Measurements from ENCODE around the gene SNCAIP. TPM values are rescaled to one million over a fixed set of nuclear protein-coding genes. Genes with fewer than 3 reads are reported as not detected.
A peak's percentile ranks its signal among the peaks of the same experiment; 100 is the strongest.
"Not testable (repeated sequence)": the region's sequence is repeated elsewhere in the genome, so short reads cannot be mapped to it uniquely, and the experiment has no call there.

The SNCAIP gene
- total RNA-seq, 1 experiment from 2014 or later: 4.7 TPM

GRCh38 chr5:122358372-122358979 is 46.4 kb downstream of the SNCAIP start:
- no peak for DNase-seq (ENCODE audit: low spot score)

- DNase-seq (ENCODE audit: low spot score): no peak
Measured at GRCh38 chr5:122362361-122362760, 50.3 kb downstream of the SNCAIP start.

DNA sequence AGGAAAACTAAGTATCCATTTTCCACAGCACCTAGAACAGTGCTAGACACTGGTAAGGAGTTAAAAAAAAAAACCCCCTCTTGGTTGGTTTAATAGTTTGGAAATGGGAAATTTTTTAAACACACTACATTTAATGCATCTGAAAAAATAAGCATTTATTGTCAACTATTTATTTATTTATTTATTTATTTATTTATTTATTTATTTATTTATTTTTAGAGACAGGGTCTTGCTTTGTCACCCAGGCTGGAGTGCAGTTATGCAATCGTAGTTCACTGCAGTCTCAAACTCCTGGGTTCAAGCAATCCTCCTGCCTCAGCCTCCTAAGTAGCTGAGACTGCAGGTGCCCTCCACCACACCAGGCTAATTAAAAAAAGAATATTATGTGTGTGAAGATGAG is 51.6 kb downstream of the SNCAIP start:
- no peak for DNase-seq (ENCODE audit: low spot score)

GRCh38 chr5:122366501-122366900 is 54.5 kb downstream of the SNCAIP start:
- peak; percentile 2 for DNase-seq (ENCODE audit: low spot score)

- DNase-seq (ENCODE audit: low spot score): no peak
Measured at GRCh38 chr5:122367456-122367855, 55.4 kb downstream of the SNCAIP start.

DNA sequence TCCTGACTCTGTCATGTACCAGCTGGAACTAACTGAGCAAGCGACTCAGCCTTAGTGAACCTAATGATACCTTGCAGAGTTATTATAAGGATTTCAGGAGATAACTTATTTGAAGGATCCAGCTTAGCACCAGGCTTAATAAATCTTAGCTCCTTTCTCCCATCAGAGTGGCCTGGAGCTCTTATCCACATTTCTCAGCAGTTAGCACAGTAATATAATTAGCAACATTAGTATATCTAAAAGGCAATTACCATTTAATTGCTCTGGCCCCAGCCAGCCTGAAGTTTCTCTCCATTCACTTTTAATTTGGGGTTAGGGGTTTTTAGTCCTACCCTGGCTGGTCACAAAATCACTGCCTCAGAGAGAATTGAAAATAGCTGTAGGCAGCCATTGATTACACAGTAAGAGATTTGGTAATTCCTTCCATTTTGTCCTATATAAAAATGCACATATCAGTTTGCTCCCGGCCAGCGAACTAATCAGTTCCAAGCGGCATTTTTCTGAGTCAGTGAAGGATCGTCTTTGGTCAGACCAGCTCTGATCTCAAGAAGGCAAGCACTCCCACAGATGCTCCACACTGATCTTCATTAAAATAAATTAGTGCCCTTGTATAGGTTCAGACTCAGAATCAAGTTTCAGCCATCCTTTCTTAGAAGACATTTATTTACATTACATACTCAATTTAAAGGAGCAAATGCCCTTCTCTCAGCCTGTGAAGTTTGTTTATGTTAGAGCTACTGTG is 56.6 kb downstream of the SNCAIP start:
- no peak for DNase-seq (ENCODE audit: low spot score)

DNA sequence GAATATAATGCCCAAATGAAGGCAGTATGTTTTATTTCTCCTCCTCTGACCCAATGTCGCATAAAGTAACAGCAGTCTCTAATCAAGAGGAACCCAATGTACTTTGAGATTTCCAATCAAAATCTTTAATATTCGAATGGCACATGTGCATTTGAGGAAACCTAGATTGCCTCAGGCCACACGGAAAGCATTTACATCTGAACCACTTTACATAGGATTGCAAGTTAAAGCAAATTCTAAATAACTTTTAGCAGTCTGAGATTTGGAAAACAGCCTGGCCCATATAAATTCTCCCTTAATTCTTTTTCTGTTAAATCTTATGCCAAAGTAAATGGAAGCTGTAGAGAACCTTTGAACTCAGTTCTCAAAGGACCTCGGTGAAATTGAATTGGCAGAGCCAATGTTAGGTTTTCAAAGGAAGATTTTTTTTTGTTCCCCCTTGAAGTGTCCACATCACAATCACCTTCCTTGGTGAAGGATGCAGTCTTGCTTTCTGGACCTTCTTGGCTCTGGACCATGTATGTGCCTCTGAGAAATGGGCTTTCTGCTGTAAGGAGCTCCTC is 57.3 kb downstream of the SNCAIP start:
- DNase-seq (ENCODE audit: low spot score): no peak

GRCh38 chr5:122371511-122372151 is 59.6 kb downstream of the SNCAIP start:
- no peak for DNase-seq (ENCODE audit: low spot score)

DNA sequence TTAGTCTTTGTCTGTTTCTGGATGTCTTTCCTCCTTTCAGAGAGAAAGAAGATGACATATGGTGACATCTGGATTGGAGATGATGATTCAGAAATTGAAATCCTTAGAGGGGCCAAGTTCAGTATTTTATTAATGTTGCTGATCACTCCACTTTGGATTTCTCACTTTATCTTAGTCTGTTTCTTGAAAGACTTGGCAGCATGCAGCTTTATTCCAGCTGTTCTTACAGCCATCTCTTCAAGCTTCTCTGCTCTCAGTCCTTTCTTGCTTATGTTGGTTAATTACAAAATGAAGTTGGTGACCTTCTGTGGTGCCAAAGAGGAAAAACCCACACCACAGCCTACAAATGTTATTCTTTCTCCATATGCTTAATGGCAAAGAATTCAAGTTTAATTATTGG is 62.1 kb downstream of the SNCAIP start:
- DNase-seq (ENCODE audit: low spot score): no peak

DNA sequence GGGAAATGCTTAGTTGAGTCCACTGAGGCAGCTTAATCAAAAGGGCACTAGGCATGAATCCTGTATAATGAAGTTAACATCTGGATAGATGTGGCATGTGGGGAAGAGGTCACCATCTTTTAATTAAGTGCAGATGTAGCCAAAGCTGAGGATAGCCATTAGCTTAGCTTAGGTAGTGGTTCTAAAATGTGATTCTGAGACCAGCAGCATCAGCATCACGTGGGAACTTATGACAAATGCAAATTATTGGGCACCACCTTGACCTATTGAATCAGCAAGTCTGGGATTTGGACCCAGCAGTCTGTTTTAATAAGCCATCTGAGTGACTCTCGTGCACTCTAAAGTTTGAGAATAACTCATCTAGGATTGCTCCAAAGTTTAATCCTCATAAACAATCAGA is 63.8 kb downstream of the SNCAIP start:
- no peak for DNase-seq (ENCODE audit: low spot score)

- no peak for DNase-seq (ENCODE audit: low spot score)
Measured at GRCh38 chr5:122376250-122376649, 64.2 kb downstream of the SNCAIP start.

DNA sequence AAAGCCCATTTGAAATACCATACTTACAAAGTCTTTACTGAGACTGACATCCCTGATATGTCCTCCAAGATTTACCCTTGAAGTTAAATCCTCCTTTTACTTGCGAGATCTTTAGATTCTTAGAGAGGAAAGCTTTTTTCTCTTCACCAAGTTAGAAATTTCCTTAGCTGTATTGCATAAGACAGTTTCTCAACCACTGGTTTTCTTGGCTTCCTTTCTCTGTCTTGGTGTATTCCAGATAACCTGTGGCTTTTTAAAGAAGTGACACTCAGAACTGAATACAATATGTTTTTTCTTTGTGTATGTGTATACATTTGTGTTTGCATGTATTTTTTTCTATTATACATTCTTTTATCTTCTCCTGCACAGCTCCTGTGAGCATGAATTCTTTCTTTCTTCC is 65.0 kb downstream of the SNCAIP start:
- no peak for DNase-seq (ENCODE audit: low spot score)

GRCh38 chr5:122382938-122383337 is 70.9 kb downstream of the SNCAIP start:
- not testable (repeated sequence) for DNase-seq (ENCODE audit: low spot score)

GRCh38 chr5:122384739-122385235 is 72.8 kb downstream of the SNCAIP start:
- no peak for DNase-seq (ENCODE audit: low spot score)

GRCh38 chr5:122385286-122385685 is 73.2 kb downstream of the SNCAIP start:
- DNase-seq (ENCODE audit: low spot score): no peak

DNA sequence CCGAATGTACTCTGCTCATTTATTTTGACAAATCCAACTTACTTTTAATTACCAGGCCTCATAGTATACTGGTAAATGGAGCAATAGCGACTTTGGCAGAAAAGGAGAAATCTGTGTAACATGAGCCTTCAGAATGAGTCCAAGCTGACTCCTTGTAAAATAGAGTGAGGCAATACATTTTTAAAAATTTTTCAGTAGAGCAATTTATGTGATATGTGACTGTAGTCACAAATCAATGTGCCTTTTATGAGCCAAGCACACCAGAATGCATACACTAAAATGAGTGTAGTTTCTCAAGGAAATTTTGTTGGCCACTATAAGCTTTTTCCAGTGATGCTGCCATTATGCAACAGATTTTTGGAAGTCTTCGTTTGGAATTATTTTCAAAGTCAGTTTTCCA is 73.8 kb downstream of the SNCAIP start:
- no peak for DNase-seq (ENCODE audit: low spot score)

DNA sequence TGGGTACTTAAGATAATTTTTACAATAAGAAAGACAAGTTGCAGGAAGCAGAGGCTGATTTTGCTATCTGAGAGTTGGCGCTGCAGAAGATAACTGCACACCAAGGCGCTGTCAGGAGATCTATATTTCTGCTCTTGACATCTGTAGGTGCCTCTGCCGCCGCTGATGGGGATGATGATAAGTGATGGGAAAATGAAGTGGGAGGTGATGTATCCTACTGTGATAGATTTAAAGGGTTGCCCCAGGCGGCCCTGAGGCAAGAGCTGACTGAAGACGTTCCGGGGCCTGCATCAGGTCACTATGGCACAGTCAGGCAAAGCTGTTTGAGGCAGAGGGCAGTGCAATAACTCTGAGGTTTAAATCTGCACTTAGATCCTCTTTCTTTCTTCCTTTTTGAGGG is 78.1 kb downstream of the SNCAIP start:
- DNase-seq (ENCODE audit: low spot score): no peak

GRCh38 chr5:122390694-122391093 is 78.7 kb downstream of the SNCAIP start:
- no peak for DNase-seq (ENCODE audit: low spot score)

- no peak for DNase-seq (ENCODE audit: low spot score)
Measured at GRCh38 chr5:122391621-122392020, 79.6 kb downstream of the SNCAIP start.

GRCh38 chr5:122392224-122392623 is 80.2 kb downstream of the SNCAIP start:
- DNase-seq (ENCODE audit: low spot score): no peak

- DNase-seq (ENCODE audit: low spot score): no peak
Measured at GRCh38 chr5:122392824-122393223, 80.8 kb downstream of the SNCAIP start.

GRCh38 chr5:122394284-122394930 is 82.4 kb downstream of the SNCAIP start:
- DNase-seq (ENCODE audit: low spot score): no peak
